IMR-90 (cell line): ENCODE results near the gene ADGRD1. TPM values are rescaled to one million over a fixed set of nuclear protein-coding genes. Genes with fewer than 3 reads are reported as not detected.

Experiments
- ATAC-seq: fragments of 200-7000 bp; cut with Tn5 transposase; 2 replicates; pipeline ENCODE4 v1.9.1; 2020; ENCODE audit warnings: low read depth, mild to moderate bottlenecking, moderate library complexity
- BruUV-seq: library from RNA; stranded (reverse); fragments of 400-500 nt; replicated peaks from 2 replicates; lab custom pipeline; 2021; lab: Mats Ljungman, UMichigan
- CTCF ChIA-PET: fragments of 300-600 bp; formaldehyde crosslinking; extraction: SDS; loops from one replicate; lab custom pipeline; 2021; ENCODE audit warnings: antibody characterized with exemption; lab: Yijun Ruan, JAX
- POLR2A ChIA-PET: fragments of 300-600 bp; sonication (Branson Sonifier 250); formaldehyde crosslinking; loops from one replicate; lab custom pipeline; 2022; ENCODE audit warnings: antibody characterized with exemption; ENCODE audit not compliant: unreplicated experiment; lab: Charles Lee
- DNase-seq: peaks from one replicate; pipeline ENCODE4 v3.0.0; 2013
- H2AFZ ChIP-seq: replicated peaks from 2 replicates; pipeline ENCODE3; 2013; ENCODE audit warnings: low read length, mild to moderate bottlenecking; ENCODE audit not compliant: poor library complexity
- H2AK5ac ChIP-seq: 2 replicates; pipeline ENCODE4 v1.6.1; 2013; ENCODE audit warnings: low read depth, low read length, inconsistent platforms
- H2AK9ac ChIP-seq: replicated peaks from 2 replicates; pipeline ENCODE3; 2013; ENCODE audit warnings: mild to moderate bottlenecking, low read depth, low read length, moderate library complexity; ENCODE audit not compliant: poor library complexity
- H2BK120ac ChIP-seq: 2 replicates; pipeline ENCODE4 v1.6.1; 2013; ENCODE audit warnings: low read depth, low read length, inconsistent platforms
- H2BK15ac ChIP-seq: 3 replicates; pipeline ENCODE4 v1.6.1; 2013; ENCODE audit warnings: low read depth, low read length, inconsistent platforms
- H2BK20ac ChIP-seq: 2 replicates; pipeline ENCODE4 v1.6.1; 2013; ENCODE audit warnings: low read depth, mild to moderate bottlenecking, inconsistent platforms, low read length, moderate library complexity
- H2BK5ac ChIP-seq: 2 replicates; pipeline ENCODE4 v1.6.1; 2013; ENCODE audit warnings: mild to moderate bottlenecking, low read depth, low read length, inconsistent platforms; ENCODE audit not compliant: poor library complexity, severe bottlenecking
- H3K14ac ChIP-seq: replicated peaks from 2 replicates; pipeline ENCODE4 v1.6.1; 2013; ENCODE audit warnings: low read depth, low read length, inconsistent platforms
- H3K18ac ChIP-seq: 2 replicates; pipeline ENCODE4 v1.6.1; 2013; ENCODE audit warnings: low read depth, low read length, control low read depth
- H3K23ac ChIP-seq: 2 replicates; pipeline ENCODE4 v1.6.1; 2013; ENCODE audit warnings: low read depth, low read length, inconsistent platforms
- H3K27ac ChIP-seq: 2 replicates; pipeline ENCODE4 v1.5.1; 2013; ENCODE audit warnings: mild to moderate bottlenecking, control low read depth, low read length; ENCODE audit not compliant: insufficient read depth
- H3K27me3 ChIP-seq: 2 replicates; pipeline ENCODE4 v1.6.1; 2013; ENCODE audit warnings: low read length; ENCODE audit not compliant: control insufficient read depth, insufficient read depth
- H3K36me3 ChIP-seq: 2 replicates; pipeline ENCODE4 v1.6.1; 2013; ENCODE audit warnings: low read length, mixed read lengths; ENCODE audit not compliant: control insufficient read depth, insufficient read depth
- H3K4ac ChIP-seq: 2 replicates; pipeline ENCODE4 v1.6.1; 2013; ENCODE audit warnings: low read depth, low read length, inconsistent platforms
- H3K4me1 ChIP-seq: 2 replicates; pipeline ENCODE4 v1.6.1; 2013; ENCODE audit warnings: low read length, mixed read lengths; ENCODE audit not compliant: control insufficient read depth, insufficient read depth
- H3K4me2 ChIP-seq: 2 replicates; pipeline ENCODE4 v1.6.1; 2013; ENCODE audit warnings: low read depth, mild to moderate bottlenecking, control low read depth, low read length, moderate library complexity
- H3K4me3 ChIP-seq: 2 replicates; pipeline ENCODE4 v1.5.1; 2013; ENCODE audit warnings: low read depth, mild to moderate bottlenecking, control low read depth, low read length, moderate library complexity; ENCODE audit not compliant: insufficient read depth
- H3K56ac ChIP-seq: 2 replicates; pipeline ENCODE4 v1.6.1; 2013; ENCODE audit warnings: low read length, inconsistent platforms; ENCODE audit not compliant: insufficient read depth; ENCODE audit errors: extremely low read depth
- H3K79me1 ChIP-seq, 2 experiments: 2 replicates each; pipeline ENCODE4 v1.6.1; 2013; ENCODE audit warnings: low read length in 2 of 2, inconsistent platforms in 1 of 2, low read depth in 1 of 2
- H3K9ac ChIP-seq: 2 replicates; pipeline ENCODE4 v1.6.1; 2013; ENCODE audit warnings: low read depth, low read length, control low read depth
- H3K9me1 ChIP-seq: 2 replicates; pipeline ENCODE4 v1.6.1; 2013; ENCODE audit warnings: low read length, inconsistent platforms; ENCODE audit not compliant: insufficient read depth
- H3K9me3 ChIP-seq: 2 replicates; pipeline ENCODE4 v1.6.1; 2013; ENCODE audit warnings: low read length; ENCODE audit not compliant: control insufficient read depth, insufficient read depth
- H4K20me1 ChIP-seq: 2 replicates; pipeline ENCODE4 v1.6.1; 2013; ENCODE audit warnings: low read length, inconsistent platforms; ENCODE audit not compliant: insufficient read depth
- H4K5ac ChIP-seq: 2 replicates; pipeline ENCODE4 v1.6.1; 2013; ENCODE audit warnings: mild to moderate bottlenecking, low read depth, low read length, control low read depth
- H4K8ac ChIP-seq, 2 experiments: 2 replicates each; pipeline ENCODE4 v1.6.1; 2013; ENCODE audit warnings: low read depth in 2 of 2, low read length in 2 of 2, control low read depth in 1 of 2, inconsistent platforms in 1 of 2
- H4K91ac ChIP-seq: 2 replicates; pipeline ENCODE4 v1.6.1; 2013; ENCODE audit warnings: low read depth, low read length, inconsistent platforms; ENCODE audit not compliant: insufficient read depth
- BHLHE40 ChIP-seq: fragments of 150-350 bp; IDR thresholded peaks from 2 replicates; pipeline ENCODE4 v1.6.1; 2016; ENCODE audit warnings: mild to moderate bottlenecking, low read depth, low read length
- CEBPB ChIP-seq: IDR thresholded peaks from 2 replicates; pipeline ENCODE4 v1.6.1; 2012; ENCODE audit warnings: low read depth, low read length, improper control_type of control experiment
- POLR2A ChIP-seq: IDR thresholded peaks from 2 replicates; pipeline ENCODE4 v1.6.1; 2012; ENCODE audit warnings: mild to moderate bottlenecking, low read depth, low read length
- WGBS, 2 experiments: methylation state at CpG; one replicate each; pipeline versions ENCODE4 v1.1.5 to v1.1.7; 2013; ENCODE audit warnings: missing lambda C conversion rate in 2 of 2; ENCODE audit not compliant: insufficient read length in 1 of 2; ENCODE audit errors: extremely low coverage in 2 of 2; 5-methylcytosine and 5-hydroxymethylcytosine counted together
- dilution Hi-C: fragments of 300-500 bp; cut with HindIII; formaldehyde crosslinking; loops from one replicate; pipeline ENCODE4 v1.14.3; 2018; ENCODE audit warnings: low sequenced_read_pairs; ENCODE audit not compliant: unreplicated experiment
- in situ Hi-C: fragments of 300-500 bp; cut with MboI; formaldehyde crosslinking; loops from 3 replicates; pipeline ENCODE4 v1.14.3; 2019; ENCODE audit warnings: low sequenced_read_pairs, inconsistent platforms, mixed read lengths
- intact Hi-C: fragments of 100-400 bp; cut with micrococcal nuclease; formaldehyde crosslinking; loops from 2 replicates; pipeline ENCODE4 v1.10.0; 2022
- polyA plus RNA-seq, 3 experiments: library from polyadenylated mRNA; depleted of rRNA; stranded (reverse); fragments of >200 nt; gene quantifications; 2 replicates each; pipeline ENCODE4 v1.2.3, GENCODE V29; 2012; ENCODE audit warnings: low replicate concordance in 1 of 3
- total RNA-seq: library from RNA; depleted of rRNA; stranded (reverse); fragments of >200 nt; gene quantifications from 2 replicates; pipeline ENCODE4 v1.2.3, GENCODE V29; 2012
- TF ChIP-seq, protein P1 (sequence below): conservative IDR thresholded peaks from 2 replicates; pipeline ENCODE4 v1.5.1; 2012; ENCODE audit warnings: mild to moderate bottlenecking, low read depth, low read length, improper control_type of control experiment

The ADGRD1 gene
- total and polyA plus RNA-seq, 2 of the 4 experiments (the other 2 are of a cell fraction): not detected

DNA sequence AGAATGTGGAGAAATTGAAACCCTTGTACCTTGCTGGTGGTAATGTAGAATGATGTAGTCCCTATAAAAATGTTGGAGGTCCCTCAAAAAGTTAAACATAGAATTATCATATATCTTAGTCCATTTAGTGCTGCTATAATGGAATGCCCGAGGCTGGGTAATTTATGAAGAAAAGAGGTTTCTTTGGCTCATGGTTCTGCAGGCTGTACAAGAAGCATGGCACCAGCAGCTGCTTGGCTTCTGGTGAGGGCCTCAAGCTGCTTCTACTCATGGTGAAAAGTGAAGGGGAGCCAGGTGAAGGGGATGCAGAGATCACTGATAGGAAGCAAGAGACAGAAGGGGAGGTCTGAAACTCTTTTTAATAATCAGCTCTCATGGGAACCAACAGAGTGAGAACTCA is 233.9 kb downstream of the ADGRD1 start:
- no peak for DNase-seq
- H3K4me3 ChIP-seq: no peak overlapping the region
- no peaks in the 10 kb centered on the region for H4K20me1 ChIP-seq
- H2BK20ac ChIP-seq: no peak overlapping the region
- no peak overlapping the region for H2AFZ ChIP-seq
- no peak for ATAC-seq
- H4K91ac ChIP-seq: no peak overlapping the region
- H2BK120ac ChIP-seq: no peak overlapping the region
- in situ Hi-C loops: no loop called here
- H3K4me2 ChIP-seq: no peak overlapping the region
- H2BK15ac ChIP-seq: no peak overlapping the region
- dilution Hi-C loops: no loop called here
- no peak overlapping the region for H3K9ac ChIP-seq
- no peak overlapping the region for H3K27ac ChIP-seq
- intact Hi-C loops: no loop called here
- no peak overlapping the region for H3K14ac ChIP-seq
- no peaks in the 10 kb centered on the region for H3K27me3 ChIP-seq
- H3K79me1 ChIP-seq: no peaks in the 10 kb centered on the region
- ChIA-PET POLR2A (no interaction called here), CTCF (no interaction called here)
- no peaks in the 10 kb centered on the region for H3K36me3 ChIP-seq
- no peak overlapping the region for H4K8ac ChIP-seq
- H4K5ac ChIP-seq: no peak overlapping the region
- no peaks in the 10 kb centered on the region for H3K4me1 ChIP-seq
- no CpG with 5 or more reads among the region's 1 CpG for WGBS, 2 experiments
- no peak for TF ChIP-seq POLR2A
- no peak for TF ChIP-seq CEBPB
- no peak for TF ChIP-seq BHLHE40
- TF ChIP-seq, protein P1, sequence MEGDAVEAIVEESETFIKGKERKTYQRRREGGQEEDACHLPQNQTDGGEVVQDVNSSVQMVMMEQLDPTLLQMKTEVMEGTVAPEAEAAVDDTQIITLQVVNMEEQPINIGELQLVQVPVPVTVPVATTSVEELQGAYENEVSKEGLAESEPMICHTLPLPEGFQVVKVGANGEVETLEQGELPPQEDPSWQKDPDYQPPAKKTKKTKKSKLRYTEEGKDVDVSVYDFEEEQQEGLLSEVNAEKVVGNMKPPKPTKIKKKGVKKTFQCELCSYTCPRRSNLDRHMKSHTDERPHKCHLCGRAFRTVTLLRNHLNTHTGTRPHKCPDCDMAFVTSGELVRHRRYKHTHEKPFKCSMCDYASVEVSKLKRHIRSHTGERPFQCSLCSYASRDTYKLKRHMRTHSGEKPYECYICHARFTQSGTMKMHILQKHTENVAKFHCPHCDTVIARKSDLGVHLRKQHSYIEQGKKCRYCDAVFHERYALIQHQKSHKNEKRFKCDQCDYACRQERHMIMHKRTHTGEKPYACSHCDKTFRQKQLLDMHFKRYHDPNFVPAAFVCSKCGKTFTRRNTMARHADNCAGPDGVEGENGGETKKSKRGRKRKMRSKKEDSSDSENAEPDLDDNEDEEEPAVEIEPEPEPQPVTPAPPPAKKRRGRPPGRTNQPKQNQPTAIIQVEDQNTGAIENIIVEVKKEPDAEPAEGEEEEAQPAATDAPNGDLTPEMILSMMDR: no peak
- H3K9me1 ChIP-seq: no peaks in the 10 kb centered on the region
- BruUV-seq: no TSS peak
- H3K9me3 ChIP-seq: peaks cover 21% of the 10 kb centered on the region
- H3K23ac ChIP-seq: no peak overlapping the region
- no peak overlapping the region for H3K18ac ChIP-seq
- no peak overlapping the region for H2AK9ac ChIP-seq
- no peak overlapping the region for H3K4ac ChIP-seq
- no peak overlapping the region for H2AK5ac ChIP-seq
- H3K56ac ChIP-seq: no peak overlapping the region
- H2BK5ac ChIP-seq: no peak overlapping the region
